ENCODE data around the gene BDKRB2.

- TF ChIP-seq, protein P1, sequence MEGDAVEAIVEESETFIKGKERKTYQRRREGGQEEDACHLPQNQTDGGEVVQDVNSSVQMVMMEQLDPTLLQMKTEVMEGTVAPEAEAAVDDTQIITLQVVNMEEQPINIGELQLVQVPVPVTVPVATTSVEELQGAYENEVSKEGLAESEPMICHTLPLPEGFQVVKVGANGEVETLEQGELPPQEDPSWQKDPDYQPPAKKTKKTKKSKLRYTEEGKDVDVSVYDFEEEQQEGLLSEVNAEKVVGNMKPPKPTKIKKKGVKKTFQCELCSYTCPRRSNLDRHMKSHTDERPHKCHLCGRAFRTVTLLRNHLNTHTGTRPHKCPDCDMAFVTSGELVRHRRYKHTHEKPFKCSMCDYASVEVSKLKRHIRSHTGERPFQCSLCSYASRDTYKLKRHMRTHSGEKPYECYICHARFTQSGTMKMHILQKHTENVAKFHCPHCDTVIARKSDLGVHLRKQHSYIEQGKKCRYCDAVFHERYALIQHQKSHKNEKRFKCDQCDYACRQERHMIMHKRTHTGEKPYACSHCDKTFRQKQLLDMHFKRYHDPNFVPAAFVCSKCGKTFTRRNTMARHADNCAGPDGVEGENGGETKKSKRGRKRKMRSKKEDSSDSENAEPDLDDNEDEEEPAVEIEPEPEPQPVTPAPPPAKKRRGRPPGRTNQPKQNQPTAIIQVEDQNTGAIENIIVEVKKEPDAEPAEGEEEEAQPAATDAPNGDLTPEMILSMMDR (conservative IDR thresholded peaks at IDR 0.05; ENCODE audit: low read depth, low read length) = no peak
- no peak for TF ChIP-seq EZH2 (IDR thresholded peaks at IDR 0.05; ENCODE audit: borderline replicate concordance, low read depth, low read length, poor library complexity, severe bottlenecking)
Measured at GRCh38 chr14:96264200-96264553, 59.5 kb downstream of the BDKRB2 start.

Data from A673 (cell line).